ENCODE results near the gene UNC93B1.

- TF ChIP-seq CTCF (IDR thresholded peaks at IDR 0.05 in 8 of 11, conservative IDR thresholded peaks at IDR 0.05 in 3 of 11): peak in 3 of 11 experiments; percentile 8 to 24 (median 18)
- TF ChIP-seq POLR2A (IDR thresholded peaks at IDR 0.05): no peak
Observed at GRCh38 chr11:68021167-68021787, 17.4 kb upstream of the UNC93B1 start.
